ENCODE measurements around the gene AHNAK2.
"Not testable (repeated sequence)": the region's sequence is repeated elsewhere in the genome, so short reads cannot be mapped to it uniquely, and the experiment has no call there.

The AHNAK2 gene

GRCh38 chr14:104944436-104945205 is 33.6 kb downstream of the AHNAK2 start:
- not testable (repeated sequence) for H3K4me3 ChIP-seq (replicated peaks; ENCODE audit: insufficient read depth, low read length); H3K27me3 ChIP-seq (ENCODE audit: insufficient read depth, poor library complexity, severe bottlenecking); H3K27ac ChIP-seq (replicated peaks); DNase-seq (ENCODE audit: low read depth in 1 of 2, low spot score in 1 of 2)

- not testable (repeated sequence) for H3K27me3 ChIP-seq (ENCODE audit: insufficient read depth, poor library complexity, severe bottlenecking); H3K27ac ChIP-seq (replicated peaks); DNase-seq (ENCODE audit: low read depth in 1 of 2, low spot score in 1 of 2); H3K4me3 ChIP-seq (replicated peaks; ENCODE audit: insufficient read depth, low read length)
Observed at GRCh38 chr14:104944016-104944308, 34.2 kb downstream of the AHNAK2 start.

GRCh38 chr14:104943216-104944015 is 34.8 kb downstream of the AHNAK2 start:
- not testable (repeated sequence) for H3K27ac ChIP-seq (replicated peaks)

GRCh38 chr14:104942586-104942985 is 35.6 kb downstream of the AHNAK2 start:
- Histone ChIP-seq H3K4me3 (replicated peaks; ENCODE audit: insufficient read depth, low read length) (no peak overlapping the region), H3K27me3 (ENCODE audit: insufficient read depth, poor library complexity, severe bottlenecking) (peaks cover 7% of the 10 kb centered on the region), H3K27ac (replicated peaks) (no peak overlapping the region)
- TF ChIP-seq POLR2AphosphoS5 (IDR thresholded peaks at IDR 0.05; ENCODE audit: low read depth) (no peak), REST (IDR thresholded peaks at IDR 0.05; ENCODE audit: insufficient replicate concordance, low read depth) (no peak), SPI1 (IDR thresholded peaks at IDR 0.05; ENCODE audit: borderline replicate concordance, low read depth) (no peak), GABPA (IDR thresholded peaks at IDR 0.05; ENCODE audit: low read depth) (no peak)
- TF ChIP-seq, protein P1, sequence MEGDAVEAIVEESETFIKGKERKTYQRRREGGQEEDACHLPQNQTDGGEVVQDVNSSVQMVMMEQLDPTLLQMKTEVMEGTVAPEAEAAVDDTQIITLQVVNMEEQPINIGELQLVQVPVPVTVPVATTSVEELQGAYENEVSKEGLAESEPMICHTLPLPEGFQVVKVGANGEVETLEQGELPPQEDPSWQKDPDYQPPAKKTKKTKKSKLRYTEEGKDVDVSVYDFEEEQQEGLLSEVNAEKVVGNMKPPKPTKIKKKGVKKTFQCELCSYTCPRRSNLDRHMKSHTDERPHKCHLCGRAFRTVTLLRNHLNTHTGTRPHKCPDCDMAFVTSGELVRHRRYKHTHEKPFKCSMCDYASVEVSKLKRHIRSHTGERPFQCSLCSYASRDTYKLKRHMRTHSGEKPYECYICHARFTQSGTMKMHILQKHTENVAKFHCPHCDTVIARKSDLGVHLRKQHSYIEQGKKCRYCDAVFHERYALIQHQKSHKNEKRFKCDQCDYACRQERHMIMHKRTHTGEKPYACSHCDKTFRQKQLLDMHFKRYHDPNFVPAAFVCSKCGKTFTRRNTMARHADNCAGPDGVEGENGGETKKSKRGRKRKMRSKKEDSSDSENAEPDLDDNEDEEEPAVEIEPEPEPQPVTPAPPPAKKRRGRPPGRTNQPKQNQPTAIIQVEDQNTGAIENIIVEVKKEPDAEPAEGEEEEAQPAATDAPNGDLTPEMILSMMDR (IDR thresholded peaks at IDR 0.05; ENCODE audit: insufficient read depth, low read length): no peak
- DNase-seq (ENCODE audit: low read depth in 1 of 2, low spot score in 1 of 2): no peak

More at GRCh38 chr14:104943216-104944015, 34.8 kb downstream of the AHNAK2 start:
- H3K4me3 ChIP-seq (replicated peaks; ENCODE audit: insufficient read depth, low read length); DNase-seq (ENCODE audit: low read depth in 1 of 2, low spot score in 1 of 2); H3K27me3 ChIP-seq (ENCODE audit: insufficient read depth, poor library complexity, severe bottlenecking): not testable (repeated sequence)

DNA sequence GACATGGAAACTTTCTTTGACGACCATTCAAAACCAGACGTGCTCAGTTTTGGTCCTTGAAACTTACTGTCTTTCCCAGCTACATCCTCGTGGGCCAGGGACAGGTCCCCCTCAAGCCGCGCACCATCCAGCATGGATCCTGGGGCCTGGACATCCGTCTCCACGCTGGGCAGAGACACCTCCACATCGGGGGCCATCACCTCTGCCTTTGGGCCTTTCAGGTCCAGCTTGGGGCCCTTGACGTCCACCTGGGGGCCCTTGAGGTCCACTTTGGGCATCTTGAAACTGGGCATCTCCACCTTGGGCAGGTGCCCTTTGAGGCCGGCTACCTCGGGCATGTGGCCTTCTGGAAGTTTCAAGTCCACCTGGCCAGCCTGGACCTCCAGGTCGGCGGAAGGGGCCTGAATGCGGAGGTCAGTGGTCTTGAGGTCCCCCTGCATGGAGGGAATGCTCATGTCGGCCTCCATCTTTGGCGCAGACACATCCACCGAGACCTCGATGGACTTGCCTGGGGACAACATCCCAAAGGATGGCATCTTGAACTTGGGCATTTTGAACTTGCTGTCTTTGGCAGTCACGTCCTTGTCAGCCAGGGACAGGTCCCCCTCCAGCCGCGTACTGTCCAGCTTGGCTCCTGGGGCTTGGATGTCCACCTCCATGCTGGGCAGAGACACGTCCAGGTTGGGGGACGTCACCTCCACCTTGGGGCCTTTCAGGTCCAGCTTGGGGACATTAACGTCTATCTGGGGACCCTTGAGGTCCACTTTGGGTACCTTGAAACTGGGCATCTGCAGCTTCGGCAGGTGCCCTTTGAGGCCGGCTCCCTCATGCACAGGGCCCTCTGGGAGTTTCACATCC is 36.4 kb downstream of the AHNAK2 start:
- H3K4me3 ChIP-seq (replicated peaks; ENCODE audit: insufficient read depth, low read length): no peak overlapping the region
- TF ChIP-seq, protein P1 (IDR thresholded peaks at IDR 0.05; ENCODE audit: insufficient read depth, low read length): no peak
- TF ChIP-seq POLR2AphosphoS5 (IDR thresholded peaks at IDR 0.05; ENCODE audit: low read depth): no peak
- TF ChIP-seq REST (IDR thresholded peaks at IDR 0.05; ENCODE audit: insufficient replicate concordance, low read depth): no peak
- no peak for TF ChIP-seq SPI1 (IDR thresholded peaks at IDR 0.05; ENCODE audit: borderline replicate concordance, low read depth)
- no peak for TF ChIP-seq GABPA (IDR thresholded peaks at IDR 0.05; ENCODE audit: low read depth)
- DNase-seq (ENCODE audit: low read depth in 1 of 2, low spot score in 1 of 2): no peak
- no peak overlapping the region for H3K27ac ChIP-seq (replicated peaks)
- peaks cover 7% of the 10 kb centered on the region for H3K27me3 ChIP-seq (ENCODE audit: insufficient read depth, poor library complexity, severe bottlenecking)

Measured in HL-60 (cell line).